ENCODE measurements around the gene RNF19B.
"Not testable (repeated sequence)": the region's sequence is repeated elsewhere in the genome, so short reads cannot be mapped to it uniquely, and the experiment has no call there.

RNF19B gene

DNA sequence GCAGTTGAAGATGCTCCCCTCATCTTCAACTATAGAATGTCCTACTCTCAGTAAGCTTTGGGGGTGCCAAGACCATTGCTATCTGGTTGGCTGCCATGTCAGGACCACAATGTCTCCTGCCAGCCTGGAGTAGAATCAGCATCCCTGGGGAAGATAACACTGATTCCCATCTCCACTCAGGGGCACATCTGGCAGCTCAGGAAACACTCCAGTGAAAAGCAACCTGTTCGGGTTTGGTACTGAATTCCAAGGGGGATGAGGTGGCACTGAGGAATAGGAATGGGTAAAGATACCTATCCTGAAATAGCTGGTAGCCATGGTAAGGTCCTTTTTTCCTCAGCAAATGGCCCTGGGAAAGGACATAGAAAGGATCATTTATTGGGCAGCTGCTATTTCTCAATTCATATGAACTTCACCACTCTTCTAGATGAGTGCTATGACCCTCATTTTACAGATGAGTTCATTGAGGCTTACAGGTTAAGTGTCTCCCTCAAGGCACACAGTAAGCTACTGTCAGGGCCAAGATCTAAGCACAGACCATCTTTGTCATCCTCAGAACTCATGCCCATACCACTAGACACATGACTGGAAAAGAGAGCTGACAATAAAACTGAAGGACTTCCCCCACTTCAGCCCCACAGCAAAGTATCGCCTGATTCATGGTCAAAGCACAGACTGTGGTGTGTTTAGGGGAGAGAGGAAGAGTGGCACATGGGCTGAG is 40.7 kb upstream of the RNF19B start:
- Histone ChIP-seq H3K4me1 (ENCODE audit: control insufficient read depth, insufficient read depth, low read length, poor library complexity, severe bottlenecking) (no peaks in the 10 kb centered on the region), H3K27ac (ENCODE audit: insufficient read depth, low read length, poor library complexity, severe bottlenecking) (no peak overlapping the region), H3K9me3 (ENCODE audit: control insufficient read depth, low read length) (no peaks in the 10 kb centered on the region), H3K27me3 (replicated peaks; ENCODE audit: control insufficient read depth, insufficient read depth, low read length, poor library complexity, severe bottlenecking) (no peaks in the 10 kb centered on the region), H3K4me3 (ENCODE audit: insufficient read depth, low read depth, low read length, poor library complexity, severe bottlenecking) (no peak overlapping the region), H3K36me3 (ENCODE audit: control insufficient read depth, insufficient read depth, low read length) (peaks cover 8% of the 10 kb centered on the region)
- DNase-seq, result no peak

GRCh38 chr1:33004613-33005012 is 40.0 kb upstream of the RNF19B start:
- no peak overlapping the region for H3K4me3 ChIP-seq (ENCODE audit: insufficient read depth, low read depth, low read length, poor library complexity, severe bottlenecking)
- no peaks in the 10 kb centered on the region for H3K9me3 ChIP-seq (ENCODE audit: control insufficient read depth, low read length)
- no peak for DNase-seq
- no peaks in the 10 kb centered on the region for H3K27me3 ChIP-seq (replicated peaks; ENCODE audit: control insufficient read depth, insufficient read depth, low read length, poor library complexity, severe bottlenecking)
- no peaks in the 10 kb centered on the region for H3K4me1 ChIP-seq (ENCODE audit: control insufficient read depth, insufficient read depth, low read length, poor library complexity, severe bottlenecking)
- no peak overlapping the region for H3K27ac ChIP-seq (ENCODE audit: insufficient read depth, low read length, poor library complexity, severe bottlenecking)
- peaks cover 8% of the 10 kb centered on the region for H3K36me3 ChIP-seq (ENCODE audit: control insufficient read depth, insufficient read depth, low read length)

GRCh38 chr1:33003657-33004056 is 39.0 kb upstream of the RNF19B start:
- Histone ChIP-seq H3K27ac (ENCODE audit: insufficient read depth, low read length, poor library complexity, severe bottlenecking) (no peak overlapping the region), H3K4me3 (ENCODE audit: insufficient read depth, low read depth, low read length, poor library complexity, severe bottlenecking) (no peak overlapping the region), H3K36me3 (ENCODE audit: control insufficient read depth, insufficient read depth, low read length) (peaks cover 6% of the 10 kb centered on the region), H3K9me3 (ENCODE audit: control insufficient read depth, low read length) (no peaks in the 10 kb centered on the region), H3K4me1 (ENCODE audit: control insufficient read depth, insufficient read depth, low read length, poor library complexity, severe bottlenecking) (no peaks in the 10 kb centered on the region), H3K27me3 (replicated peaks; ENCODE audit: control insufficient read depth, insufficient read depth, low read length, poor library complexity, severe bottlenecking) (no peaks in the 10 kb centered on the region)
- no peak for DNase-seq

- H3K4me3 ChIP-seq (ENCODE audit: insufficient read depth, low read depth, low read length, poor library complexity, severe bottlenecking), result no peak overlapping the region
- no peaks in the 10 kb centered on the region for H3K36me3 ChIP-seq (ENCODE audit: control insufficient read depth, insufficient read depth, low read length)
- no peaks in the 10 kb centered on the region for H3K9me3 ChIP-seq (ENCODE audit: control insufficient read depth, low read length)
- H3K27me3 ChIP-seq (replicated peaks; ENCODE audit: control insufficient read depth, insufficient read depth, low read length, poor library complexity, severe bottlenecking), result no peaks in the 10 kb centered on the region
- DNase-seq, result no peak
- peaks cover 12% of the 10 kb centered on the region for H3K4me1 ChIP-seq (ENCODE audit: control insufficient read depth, insufficient read depth, low read length, poor library complexity, severe bottlenecking)
- no peak overlapping the region for H3K27ac ChIP-seq (ENCODE audit: insufficient read depth, low read length, poor library complexity, severe bottlenecking)
These were observed 37.4 kb upstream of the RNF19B start for GRCh38 chr1:33002006-33002405.

DNA sequence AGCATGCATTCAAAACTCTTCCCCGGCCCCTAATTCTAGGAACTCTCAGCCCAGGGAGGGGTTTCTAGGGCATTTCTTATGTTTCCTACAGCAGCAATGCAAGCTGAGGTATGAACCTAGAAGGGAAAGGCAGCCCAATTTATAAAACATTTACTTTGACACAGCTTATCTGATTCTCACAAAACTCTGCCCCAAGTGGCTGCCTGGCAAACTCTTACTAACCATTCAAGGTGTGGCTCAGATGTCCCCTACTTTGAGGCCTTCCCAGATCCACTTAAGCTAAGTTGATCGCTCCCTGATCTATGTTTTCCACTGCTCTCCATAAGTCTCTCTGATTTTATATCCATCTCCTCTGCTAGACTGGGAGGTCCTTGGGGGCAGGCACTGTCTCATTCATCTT is 36.7 kb upstream of the RNF19B start:
- Histone ChIP-seq H3K27ac (ENCODE audit: insufficient read depth, low read length, poor library complexity, severe bottlenecking) (no peak overlapping the region), H3K36me3 (ENCODE audit: control insufficient read depth, insufficient read depth, low read length) (no peaks in the 10 kb centered on the region), H3K4me1 (ENCODE audit: control insufficient read depth, insufficient read depth, low read length, poor library complexity, severe bottlenecking) (peaks cover 12% of the 10 kb centered on the region), H3K4me3 (ENCODE audit: insufficient read depth, low read depth, low read length, poor library complexity, severe bottlenecking) (no peak overlapping the region), H3K9me3 (ENCODE audit: control insufficient read depth, low read length) (no peaks in the 10 kb centered on the region), H3K27me3 (replicated peaks; ENCODE audit: control insufficient read depth, insufficient read depth, low read length, poor library complexity, severe bottlenecking) (no peaks in the 10 kb centered on the region)
- no peak for DNase-seq

- no peaks in the 10 kb centered on the region for H3K9me3 ChIP-seq (ENCODE audit: control insufficient read depth, low read length)
- peaks cover 12% of the 10 kb centered on the region for H3K4me1 ChIP-seq (ENCODE audit: control insufficient read depth, insufficient read depth, low read length, poor library complexity, severe bottlenecking)
- H3K4me3 ChIP-seq (ENCODE audit: insufficient read depth, low read depth, low read length, poor library complexity, severe bottlenecking), result no peak overlapping the region
- H3K36me3 ChIP-seq (ENCODE audit: control insufficient read depth, insufficient read depth, low read length), result no peaks in the 10 kb centered on the region
- no peak overlapping the region for H3K27ac ChIP-seq (ENCODE audit: insufficient read depth, low read length, poor library complexity, severe bottlenecking)
- DNase-seq, result no peak
- no peaks in the 10 kb centered on the region for H3K27me3 ChIP-seq (replicated peaks; ENCODE audit: control insufficient read depth, insufficient read depth, low read length, poor library complexity, severe bottlenecking)
These were observed 35.9 kb upstream of the RNF19B start for GRCh38 chr1:33000427-33001026.

GRCh38 chr1:32998997-32999396 is 34.4 kb upstream of the RNF19B start:
- Histone ChIP-seq H3K4me1 (ENCODE audit: control insufficient read depth, insufficient read depth, low read length, poor library complexity, severe bottlenecking) (peaks cover 12% of the 10 kb centered on the region), H3K27ac (ENCODE audit: insufficient read depth, low read length, poor library complexity, severe bottlenecking) (no peak overlapping the region), H3K27me3 (replicated peaks; ENCODE audit: control insufficient read depth, insufficient read depth, low read length, poor library complexity, severe bottlenecking) (no peaks in the 10 kb centered on the region), H3K36me3 (ENCODE audit: control insufficient read depth, insufficient read depth, low read length) (no peaks in the 10 kb centered on the region), H3K9me3 (ENCODE audit: control insufficient read depth, low read length) (no peaks in the 10 kb centered on the region), H3K4me3 (ENCODE audit: insufficient read depth, low read depth, low read length, poor library complexity, severe bottlenecking) (no peak overlapping the region)
- no peak for DNase-seq

GRCh38 chr1:32998064-32998463 is 33.5 kb upstream of the RNF19B start:
- H3K27me3 ChIP-seq (replicated peaks; ENCODE audit: control insufficient read depth, insufficient read depth, low read length, poor library complexity, severe bottlenecking), result no peaks in the 10 kb centered on the region
- peaks cover 12% of the 10 kb centered on the region for H3K4me1 ChIP-seq (ENCODE audit: control insufficient read depth, insufficient read depth, low read length, poor library complexity, severe bottlenecking)
- H3K9me3 ChIP-seq (ENCODE audit: control insufficient read depth, low read length), result no peaks in the 10 kb centered on the region
- no peak overlapping the region for H3K27ac ChIP-seq (ENCODE audit: insufficient read depth, low read length, poor library complexity, severe bottlenecking)
- H3K36me3 ChIP-seq (ENCODE audit: control insufficient read depth, insufficient read depth, low read length), result no peaks in the 10 kb centered on the region
- DNase-seq, result no peak
- no peak overlapping the region for H3K4me3 ChIP-seq (ENCODE audit: insufficient read depth, low read depth, low read length, poor library complexity, severe bottlenecking)

DNA sequence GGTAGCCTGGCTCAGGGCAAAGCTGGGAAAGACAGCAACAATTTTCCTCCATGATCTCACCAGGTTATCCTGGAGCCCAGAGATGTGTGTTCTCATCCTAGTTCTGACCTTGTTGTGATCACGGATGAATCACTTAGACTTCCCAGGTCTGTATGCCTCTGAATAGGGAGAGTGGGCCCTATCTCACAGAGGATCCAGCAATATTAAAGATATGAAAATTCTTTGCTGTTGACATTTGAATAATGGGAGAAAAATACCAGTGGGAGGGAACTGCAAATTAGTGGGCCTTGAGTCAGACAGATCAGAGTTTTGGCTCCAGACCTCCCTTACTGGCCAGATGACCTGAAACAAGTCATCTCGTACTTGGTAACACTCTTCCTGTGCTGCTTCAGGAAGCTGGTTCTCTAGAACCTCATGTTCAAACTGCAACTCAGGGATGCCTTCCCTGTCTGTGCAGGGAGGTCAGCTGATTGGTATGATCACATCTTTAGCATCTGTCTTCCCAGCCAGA is 32.8 kb upstream of the RNF19B start:
- DNase-seq, result no peak

DNA sequence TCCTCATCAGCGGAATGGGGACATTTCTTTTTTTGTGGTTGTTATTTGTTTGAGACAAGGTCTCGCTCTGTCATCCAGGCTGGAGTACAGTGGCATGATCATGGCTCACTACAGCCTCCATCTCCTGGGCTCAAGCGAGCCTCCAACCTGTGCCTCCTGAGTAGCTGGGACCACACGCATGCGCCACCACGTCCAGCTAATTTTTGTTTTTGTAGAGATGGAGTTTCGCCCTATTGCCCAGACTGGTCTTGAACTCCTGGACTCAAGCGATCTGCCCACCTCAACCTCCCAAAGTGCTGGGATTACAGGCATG is 28.7 kb upstream of the RNF19B start:
- not testable (repeated sequence) for H3K9me3 ChIP-seq (ENCODE audit: control insufficient read depth, low read length); H3K36me3 ChIP-seq (ENCODE audit: control insufficient read depth, insufficient read depth, low read length); H3K4me3 ChIP-seq (ENCODE audit: insufficient read depth, low read depth, low read length, poor library complexity, severe bottlenecking); H3K27me3 ChIP-seq (replicated peaks; ENCODE audit: control insufficient read depth, insufficient read depth, low read length, poor library complexity, severe bottlenecking); H3K27ac ChIP-seq (ENCODE audit: insufficient read depth, low read length, poor library complexity, severe bottlenecking); DNase-seq
- peaks cover 21% of the 10 kb centered on the region for H3K4me1 ChIP-seq (ENCODE audit: control insufficient read depth, insufficient read depth, low read length, poor library complexity, severe bottlenecking)

More for the DNA sequence above, 32.8 kb upstream of the RNF19B start:
- Histone ChIP-seq H3K27ac (ENCODE audit: insufficient read depth, low read length, poor library complexity, severe bottlenecking) (no peak overlapping the region), H3K9me3 (ENCODE audit: control insufficient read depth, low read length) (no peaks in the 10 kb centered on the region), H3K4me3 (ENCODE audit: insufficient read depth, low read depth, low read length, poor library complexity, severe bottlenecking) (no peak overlapping the region), H3K4me1 (ENCODE audit: control insufficient read depth, insufficient read depth, low read length, poor library complexity, severe bottlenecking) (peaks cover 13% of the 10 kb centered on the region), H3K36me3 (ENCODE audit: control insufficient read depth, insufficient read depth, low read length) (no peaks in the 10 kb centered on the region), H3K27me3 (replicated peaks; ENCODE audit: control insufficient read depth, insufficient read depth, low read length, poor library complexity, severe bottlenecking) (no peaks in the 10 kb centered on the region)

Measured in effector memory CD4-positive, alpha-beta T cell (primary cell).